ENCODE measurements around the gene PRUNE2. TPM values are rescaled to one million over a fixed set of nuclear protein-coding genes. Genes with fewer than 3 reads are reported as not detected.

Gene PRUNE2
- total and polyA plus RNA-seq, 9 of the 15 experiments (the other 6 are each of a cell fraction or from before 2014, with no cell fraction given), result 0.05 to 0.45 (median 0.18) TPM; not detected in 1

- TF ChIP-seq ATF4 (CRISPR knock-in tag; IDR thresholded peaks at IDR 0.05) (no peak), ZBTB1 (CRISPR knock-in tag; IDR thresholded peaks at IDR 0.05; ENCODE audit: borderline replicate concordance, low read depth) (no peak), TCF7L2 (IDR thresholded peaks at IDR 0.05; ENCODE audit: low read depth, low read length) (no peak), SMARCB1 (IDR thresholded peaks at IDR 0.05; ENCODE audit: insufficient read length, low read depth) (no peak), ZNF740 (CRISPR knock-in tag; IDR thresholded peaks at IDR 0.05) (no peak), ZNF740 (tag; IDR thresholded peaks at IDR 0.05) (no peak), ZBTB17 (CRISPR knock-in tag; IDR thresholded peaks at IDR 0.05) (no peak), MAX (CRISPR knock-in tag; IDR thresholded peaks at IDR 0.05) (no peak), HBP1 (CRISPR knock-in tag; IDR thresholded peaks at IDR 0.05) (0 out of 2 replicates have a peak, but pooled peaks have one; percentile 20), SMAD1 (IDR thresholded peaks at IDR 0.05; ENCODE audit: low read depth, low read length, partially characterized antibody) (no peak), ZNF384 (IDR thresholded peaks at IDR 0.05; ENCODE audit: low read depth, low read length) (no peak), TRIM24 (IDR thresholded peaks at IDR 0.05) (peak; percentile 21 to 22; a peak in 1 of 4 replicates), HIVEP1 (CRISPR knock-in tag; IDR thresholded peaks at IDR 0.05) (no peak), STAT5B (CRISPR knock-in tag; IDR thresholded peaks at IDR 0.05) (no peak), NFATC3 (IDR thresholded peaks at IDR 0.05) (no peak), PML (IDR thresholded peaks at IDR 0.05; ENCODE audit: low read length) (no peak), ZNF12 (CRISPR knock-in tag; IDR thresholded peaks at IDR 0.05) (no peak), HMG20B (CRISPR knock-in tag; IDR thresholded peaks at IDR 0.05) (no peak), CHD1 (IDR thresholded peaks at IDR 0.05; ENCODE audit: low read length) (no peak), MNT (conservative IDR thresholded peaks at IDR 0.05) (peak in 1 of 2 experiments; percentile 37; a peak in 1 of 4 replicates), TRIM28 (IDR thresholded peaks at IDR 0.05) (no peak), CEBPG (CRISPR knock-in tag; IDR thresholded peaks at IDR 0.05) (no peak), CEBPG (tag; conservative IDR thresholded peaks at IDR 0.05 in 1 of 2, IDR thresholded peaks at IDR 0.05 in 1 of 2) (no peak), RBM25 (IDR thresholded peaks at IDR 0.05; ENCODE audit: low read depth, low read length, severe bottlenecking) (no peak), ZNF217 (CRISPR knock-in tag; IDR thresholded peaks at IDR 0.05) (no peak), PHTF2 (CRISPR knock-in tag; IDR thresholded peaks at IDR 0.05) (no peak), NRF1 (conservative IDR thresholded peaks at IDR 0.05 in 1 of 2, IDR thresholded peaks at IDR 0.05 in 1 of 2) (no peak), CHD2 (IDR thresholded peaks at IDR 0.05; ENCODE audit: low read depth, low read length) (no peak)
Observed at GRCh38 chr9:76667521-76667957, 238.4 kb downstream of the PRUNE2 start (continued).

Measured in K562 (cell line).